ENCODE results near the gene ANKMY1.
A peak's percentile ranks its signal among the peaks of the same experiment; 100 is the strongest.

The ANKMY1 gene

DNA sequence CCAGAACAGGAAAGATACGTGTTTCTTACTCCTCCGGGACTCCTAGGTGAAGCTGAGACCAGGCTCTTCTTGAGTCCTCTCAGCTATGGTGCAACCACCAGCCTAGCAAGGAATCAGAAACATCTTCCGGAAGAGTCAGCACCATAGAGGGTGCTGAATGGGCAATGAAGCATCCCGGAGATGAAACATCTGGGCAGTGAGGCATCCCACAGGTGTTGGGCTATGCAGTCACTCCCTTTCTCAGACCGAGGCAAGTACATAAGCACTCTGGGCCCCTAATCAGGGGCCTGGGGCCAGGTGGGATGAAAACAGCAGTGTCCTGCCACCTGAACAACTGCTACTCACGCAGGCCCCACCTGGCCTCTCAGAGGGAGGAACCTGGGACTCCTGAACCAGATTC is 27.3 kb upstream of the ANKMY1 start:
- Histone ChIP-seq H3K9me3 (ENCODE audit: insufficient read depth, low read length) (no peaks in the 10 kb centered on the region), H3K4me2 (ENCODE audit: low read depth, low read length, poor library complexity, severe bottlenecking) (peak overlapping the region; percentile 88), H3K27me3 (ENCODE audit: low read length) (no peaks in the 10 kb centered on the region), H4K20me1 (ENCODE audit: low read depth, low read length) (peaks cover 7% of the 10 kb centered on the region; the same call in 1 of the 2 replicates), H3K79me2 (ENCODE audit: insufficient read depth, low read length) (peaks cover 73% of the 10 kb centered on the region), H3K4me3 (ENCODE audit: insufficient read depth, low read length, poor library complexity, severe bottlenecking) (peak overlapping the region; percentile 94), H3K27ac (ENCODE audit: low read depth, low read length) (peak overlapping the region; percentile 96), H3K9me2 (replicated peaks; ENCODE audit: insufficient read depth, low read length) (no peaks in the 10 kb centered on the region), H3F3A (ENCODE audit: insufficient read depth) (peaks cover 27% of the 10 kb centered on the region), H3K36me3 (ENCODE audit: low read length) (no peaks in the 10 kb centered on the region), H2AFZ (ENCODE audit: low read depth, low read length, severe bottlenecking) (no peak overlapping the region), H3K9ac (ENCODE audit: low read length) (peak overlapping the region; percentile 90)
- TF ChIP-seq, protein P1, sequence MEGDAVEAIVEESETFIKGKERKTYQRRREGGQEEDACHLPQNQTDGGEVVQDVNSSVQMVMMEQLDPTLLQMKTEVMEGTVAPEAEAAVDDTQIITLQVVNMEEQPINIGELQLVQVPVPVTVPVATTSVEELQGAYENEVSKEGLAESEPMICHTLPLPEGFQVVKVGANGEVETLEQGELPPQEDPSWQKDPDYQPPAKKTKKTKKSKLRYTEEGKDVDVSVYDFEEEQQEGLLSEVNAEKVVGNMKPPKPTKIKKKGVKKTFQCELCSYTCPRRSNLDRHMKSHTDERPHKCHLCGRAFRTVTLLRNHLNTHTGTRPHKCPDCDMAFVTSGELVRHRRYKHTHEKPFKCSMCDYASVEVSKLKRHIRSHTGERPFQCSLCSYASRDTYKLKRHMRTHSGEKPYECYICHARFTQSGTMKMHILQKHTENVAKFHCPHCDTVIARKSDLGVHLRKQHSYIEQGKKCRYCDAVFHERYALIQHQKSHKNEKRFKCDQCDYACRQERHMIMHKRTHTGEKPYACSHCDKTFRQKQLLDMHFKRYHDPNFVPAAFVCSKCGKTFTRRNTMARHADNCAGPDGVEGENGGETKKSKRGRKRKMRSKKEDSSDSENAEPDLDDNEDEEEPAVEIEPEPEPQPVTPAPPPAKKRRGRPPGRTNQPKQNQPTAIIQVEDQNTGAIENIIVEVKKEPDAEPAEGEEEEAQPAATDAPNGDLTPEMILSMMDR (IDR thresholded peaks at IDR 0.05; ENCODE audit: insufficient read depth, low read length, poor library complexity, severe bottlenecking) = no peak
- no peak for TF ChIP-seq EZH2phosphoT487 (conservative IDR thresholded peaks at IDR 0.05; ENCODE audit: low read length)

DNA sequence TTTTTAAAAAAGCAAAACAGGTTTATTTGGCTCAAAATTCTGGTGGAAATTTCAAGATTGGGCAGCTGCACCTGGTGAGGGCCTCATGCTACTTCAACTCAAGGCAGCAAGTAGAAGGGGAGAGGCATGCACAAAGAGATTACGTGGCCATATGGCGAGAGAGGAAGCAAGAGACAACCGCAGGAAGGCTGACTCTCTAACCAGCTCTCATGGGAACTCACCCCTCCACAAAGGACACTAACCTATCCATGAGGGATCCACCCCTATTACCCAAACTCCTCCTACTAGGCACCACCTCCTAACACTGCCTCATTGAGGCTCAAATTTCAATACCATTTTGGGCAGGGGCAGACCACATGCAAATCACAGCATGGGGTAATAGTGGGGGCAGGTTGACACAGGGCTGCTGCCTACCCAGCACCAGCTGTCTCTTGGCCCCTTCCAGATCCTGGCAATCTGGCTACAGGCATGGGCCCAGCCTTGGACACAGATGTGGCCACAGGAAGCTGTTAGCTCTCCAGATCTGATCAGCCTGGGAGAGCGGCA is 26.8 kb upstream of the ANKMY1 start:
- Histone ChIP-seq H3K79me2 (ENCODE audit: insufficient read depth, low read length) (peaks cover 71% of the 10 kb centered on the region), H3K27me3 (ENCODE audit: low read length) (no peaks in the 10 kb centered on the region), H3K9me3 (ENCODE audit: insufficient read depth, low read length) (no peaks in the 10 kb centered on the region), H3K9me2 (replicated peaks; ENCODE audit: insufficient read depth, low read length) (no peaks in the 10 kb centered on the region), H3F3A (ENCODE audit: insufficient read depth) (peaks cover 27% of the 10 kb centered on the region), H2AFZ (ENCODE audit: low read depth, low read length, severe bottlenecking) (no peak overlapping the region), H3K4me3 (ENCODE audit: insufficient read depth, low read length, poor library complexity, severe bottlenecking) (peak overlapping the region; percentile 44), H3K9ac (ENCODE audit: low read length) (peak overlapping the region; percentile 90), H4K20me1 (ENCODE audit: low read depth, low read length) (peaks cover 7% of the 10 kb centered on the region; the same call in 1 of the 2 replicates), H3K27ac (ENCODE audit: low read depth, low read length) (peak overlapping the region; percentile 96), H3K36me3 (ENCODE audit: low read length) (no peaks in the 10 kb centered on the region), H3K4me2 (ENCODE audit: low read depth, low read length, poor library complexity, severe bottlenecking) (peak overlapping the region; percentile 88)
- no peak for TF ChIP-seq EZH2phosphoT487 (conservative IDR thresholded peaks at IDR 0.05; ENCODE audit: low read length)
- TF ChIP-seq, protein P1 (IDR thresholded peaks at IDR 0.05; ENCODE audit: insufficient read depth, low read length, poor library complexity, severe bottlenecking) = no peak

DNA sequence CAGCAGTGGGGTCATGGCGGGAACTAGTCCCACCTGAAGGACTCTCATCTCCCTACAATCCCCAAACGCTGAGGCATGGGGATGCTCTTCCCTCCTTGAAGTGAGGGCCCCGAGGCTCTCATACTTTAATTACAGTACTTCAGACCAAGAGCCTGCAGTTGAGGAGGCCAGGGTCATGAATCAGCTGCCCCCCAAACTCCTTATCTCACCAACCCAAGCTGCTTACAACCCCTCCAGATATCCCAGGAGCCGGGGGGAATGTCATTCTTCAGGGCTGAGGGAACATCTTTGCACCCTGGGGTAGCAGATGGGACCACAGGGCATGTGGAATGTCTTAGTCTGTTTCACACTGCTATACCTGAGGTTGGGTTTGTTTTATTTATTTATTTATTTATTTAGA is 26.0 kb upstream of the ANKMY1 start:
- Histone ChIP-seq H3K79me2 (ENCODE audit: insufficient read depth, low read length) (peaks cover 63% of the 10 kb centered on the region), H3K4me2 (ENCODE audit: low read depth, low read length, poor library complexity, severe bottlenecking) (peak overlapping the region; percentile 88), H3K4me3 (ENCODE audit: insufficient read depth, low read length, poor library complexity, severe bottlenecking) (no peak overlapping the region), H2AFZ (ENCODE audit: low read depth, low read length, severe bottlenecking) (no peak overlapping the region), H4K20me1 (ENCODE audit: low read depth, low read length) (peaks cover 7% of the 10 kb centered on the region; the same call in 1 of the 2 replicates), H3K36me3 (ENCODE audit: low read length) (no peaks in the 10 kb centered on the region), H3K9me3 (ENCODE audit: insufficient read depth, low read length) (no peaks in the 10 kb centered on the region), H3F3A (ENCODE audit: insufficient read depth) (peaks cover 27% of the 10 kb centered on the region), H3K9ac (ENCODE audit: low read length) (no peak overlapping the region), H3K27me3 (ENCODE audit: low read length) (no peaks in the 10 kb centered on the region), H3K27ac (ENCODE audit: low read depth, low read length) (peak overlapping the region; percentile 96), H3K9me2 (replicated peaks; ENCODE audit: insufficient read depth, low read length) (no peaks in the 10 kb centered on the region)
- TF ChIP-seq, protein P1 (IDR thresholded peaks at IDR 0.05; ENCODE audit: insufficient read depth, low read length, poor library complexity, severe bottlenecking) = no peak
- TF ChIP-seq EZH2phosphoT487 (conservative IDR thresholded peaks at IDR 0.05; ENCODE audit: low read length) = no peak

Data from SU-DHL-6 (cell line).